DMS114 treated with DMSO at 0.1 percent for 48 hours (cell line): ENCODE data around the gene ZMIZ1.

Experiments
- DNase-seq: peaks from one replicate; lab custom pipeline; 2025; ENCODE audit not compliant: unreplicated experiment; lab: John Stamatoyannopoulos, UW

ZMIZ1 gene

DNA sequence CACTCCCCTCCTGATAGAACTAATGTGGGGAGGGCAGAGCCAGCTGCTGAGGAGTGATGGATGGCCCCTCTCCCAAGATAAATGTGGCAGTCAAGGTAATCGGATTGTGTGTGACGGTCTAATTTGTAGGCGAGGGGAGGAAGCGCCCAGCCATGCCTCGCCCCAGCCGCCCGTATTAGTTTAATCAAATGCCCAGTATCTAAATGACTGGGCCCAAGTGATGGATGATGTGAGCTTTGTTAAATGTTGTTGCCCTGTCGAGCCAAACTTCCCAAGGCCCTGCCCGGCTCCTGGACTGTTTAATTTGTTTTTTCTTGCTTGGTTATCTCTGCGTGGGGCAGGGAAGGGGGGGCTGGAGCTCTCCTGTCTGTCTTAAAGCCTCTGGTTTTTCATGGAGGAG is 190.1 kb downstream of the ZMIZ1 start:
- DNase-seq: no peak

DNA sequence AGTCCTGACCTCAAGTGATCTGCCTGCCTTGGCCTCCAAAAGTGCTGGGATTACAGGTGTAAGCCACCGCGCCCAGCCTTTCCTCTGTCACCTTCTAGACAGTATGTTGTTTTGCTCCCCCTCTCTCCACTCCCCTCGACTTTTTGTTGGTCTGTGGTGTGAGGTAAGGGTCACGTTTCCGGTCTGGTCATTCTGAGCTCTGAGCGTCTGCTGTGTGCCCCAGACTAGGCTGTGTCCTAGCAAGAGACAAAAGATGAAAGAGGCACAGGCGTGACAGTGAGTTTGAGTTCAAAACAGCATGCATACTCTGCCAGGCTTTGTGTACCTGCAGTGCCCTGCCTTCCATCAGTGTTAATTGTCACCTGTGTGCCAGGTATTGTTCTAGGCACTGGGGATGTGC is 191.1 kb downstream of the ZMIZ1 start:
- no peak for DNase-seq

- DNase-seq: no peak
Observed at GRCh38 chr10:79260811-79261740, 192.3 kb downstream of the ZMIZ1 start.

DNA sequence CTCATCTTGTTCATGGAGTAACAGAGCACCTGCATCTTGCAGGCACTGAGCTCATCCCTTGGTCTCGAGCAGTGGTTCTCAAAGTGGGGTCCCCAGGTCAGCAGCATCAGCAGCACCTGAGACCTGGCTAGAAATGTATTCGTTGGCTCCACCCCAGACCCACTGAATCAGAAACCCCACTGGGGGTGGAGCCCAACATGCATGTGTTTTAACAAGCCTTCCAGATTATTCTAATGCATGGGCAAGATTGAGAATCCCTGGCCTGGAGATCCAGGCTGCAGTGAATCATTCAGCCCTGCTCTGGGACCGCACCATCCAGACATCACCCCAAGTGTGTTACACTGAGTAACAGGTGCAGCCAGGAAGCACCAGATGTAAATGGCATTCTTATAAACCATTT is 193.4 kb downstream of the ZMIZ1 start:
- DNase-seq: no peak

DNA sequence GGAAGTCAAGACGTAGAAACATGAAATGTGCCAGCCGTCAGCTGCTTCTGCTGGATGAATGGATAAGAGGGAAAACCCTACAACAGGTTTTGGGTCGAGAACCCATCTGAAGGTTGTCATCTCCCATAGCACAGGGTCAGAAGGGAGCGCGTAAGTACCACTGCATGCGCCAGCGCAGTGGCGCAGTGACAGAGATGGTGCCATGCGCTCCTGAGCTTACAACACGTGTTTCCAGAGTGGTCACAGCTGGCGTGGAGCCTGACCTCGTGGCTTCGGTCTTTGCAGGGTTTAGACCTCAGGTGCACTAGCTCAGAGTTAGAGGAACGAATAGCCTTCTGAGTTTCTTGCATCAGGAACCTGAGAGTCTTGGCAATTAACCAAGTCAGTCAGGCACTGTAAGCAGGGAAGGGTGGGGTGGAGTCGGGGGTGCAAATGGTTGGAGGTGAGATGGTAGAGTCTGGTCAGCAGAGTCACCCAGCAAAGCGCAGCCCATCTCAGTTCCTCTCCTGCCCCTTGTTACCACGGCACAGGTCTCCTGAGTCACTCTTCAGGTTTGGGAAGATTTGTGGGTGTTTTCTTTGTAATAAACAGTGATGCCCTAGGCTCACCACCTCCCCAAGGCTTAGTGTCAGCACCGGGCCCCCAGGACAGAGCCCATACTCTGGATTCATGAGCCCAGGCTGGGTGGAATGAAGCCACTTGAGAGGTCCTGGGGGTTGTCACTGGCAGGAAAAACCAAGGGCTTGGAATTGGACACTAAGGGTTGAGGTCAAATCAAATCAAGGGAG is 194.4 kb downstream of the ZMIZ1 start:
- DNase-seq: no peak

GRCh38 chr10:79263939-79264338 is 195.2 kb downstream of the ZMIZ1 start:
- no peak for DNase-seq

DNA sequence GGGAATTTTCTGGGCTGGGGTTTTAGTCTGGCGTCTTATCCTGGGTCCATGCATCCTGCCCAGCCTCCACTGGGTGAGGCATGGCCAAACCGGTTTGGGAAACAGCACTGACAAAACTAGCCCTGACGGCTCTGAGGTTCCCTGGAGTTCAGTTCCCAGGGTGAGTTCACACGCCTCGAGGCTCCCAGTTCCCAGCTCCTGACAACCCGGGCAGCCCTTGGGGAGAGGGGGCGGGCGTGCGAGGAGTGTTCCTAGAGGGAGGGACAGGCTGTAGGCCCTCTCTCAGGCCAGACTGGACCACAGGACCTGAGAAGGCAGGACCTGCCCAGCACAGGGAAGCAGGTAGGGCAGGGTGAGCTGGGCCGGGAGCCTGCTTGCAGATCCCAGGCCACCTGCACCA is 196.2 kb downstream of the ZMIZ1 start:
- no peak for DNase-seq

DNA sequence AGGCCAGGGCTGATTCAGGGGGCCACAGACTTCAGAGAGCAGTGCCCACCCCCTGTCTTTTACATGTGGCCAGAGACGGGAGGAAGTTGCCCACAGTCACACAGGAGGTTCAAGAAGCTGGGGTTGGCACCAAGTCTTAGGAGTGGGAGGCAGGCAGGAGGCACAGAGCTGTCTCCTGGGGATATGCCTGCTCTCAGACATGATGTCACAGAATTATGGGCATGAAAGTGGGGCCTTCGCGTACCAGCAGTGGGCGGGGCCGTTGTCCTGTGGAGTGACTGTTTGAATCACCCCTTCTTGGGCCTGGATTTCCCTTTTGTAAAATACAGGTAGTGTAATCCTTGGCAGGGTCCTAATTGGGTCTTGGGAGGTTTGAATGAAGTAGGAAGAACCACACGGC is 197.3 kb downstream of the ZMIZ1 start:
- DNase-seq: no peak

GRCh38 chr10:79266543-79267312 is 198.0 kb downstream of the ZMIZ1 start:
- no peak for DNase-seq

- DNase-seq: no peak
Observed at GRCh38 chr10:79267499-79267898, 198.7 kb downstream of the ZMIZ1 start.

- DNase-seq: no peak
Observed at GRCh38 chr10:79268161-79268601, 199.4 kb downstream of the ZMIZ1 start.

- no peak for DNase-seq
Observed at GRCh38 chr10:79268742-79269141, 200.0 kb downstream of the ZMIZ1 start.

DNA sequence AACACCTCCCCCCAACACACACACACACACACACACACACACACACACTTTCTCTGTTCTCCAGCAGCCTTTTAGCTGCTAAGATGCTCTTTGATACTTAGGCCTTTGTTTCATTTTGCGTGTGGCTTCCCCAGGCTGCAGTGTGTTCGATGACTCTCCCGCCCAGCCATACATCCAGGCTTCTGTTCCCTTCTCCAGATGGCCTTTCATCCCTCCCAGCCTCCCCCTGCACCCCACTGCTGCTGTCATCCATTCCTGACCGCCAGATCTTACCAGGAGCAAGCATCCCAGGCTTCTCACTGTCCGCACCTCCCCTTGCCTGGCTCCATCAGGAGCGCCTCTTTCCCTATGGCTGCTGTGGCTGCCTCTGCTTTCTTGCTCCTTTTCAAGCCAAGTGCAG is 200.7 kb downstream of the ZMIZ1 start:
- DNase-seq: no peak

DNA sequence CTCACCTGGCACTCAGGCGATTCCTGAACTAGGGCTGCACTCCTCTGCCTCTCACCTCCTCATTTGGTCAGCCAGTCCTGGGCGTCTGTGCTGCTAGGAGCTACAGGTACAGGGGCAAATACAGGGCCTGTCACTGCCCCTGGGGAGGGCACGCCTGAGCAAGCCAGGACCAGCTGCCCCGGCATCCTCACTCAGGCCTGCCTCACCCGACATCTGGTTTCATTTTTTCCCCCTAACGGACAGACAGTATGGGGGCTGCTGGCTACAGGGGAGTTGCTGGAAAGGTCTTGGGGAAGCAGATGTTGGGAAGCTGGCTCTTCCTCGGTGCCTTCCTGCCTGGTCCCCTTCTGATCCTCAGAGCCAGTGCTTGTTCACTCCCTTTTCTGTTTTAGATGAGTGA is 201.2 kb downstream of the ZMIZ1 start:
- DNase-seq: no peak

GRCh38 chr10:79270466-79271246 is 201.9 kb downstream of the ZMIZ1 start:
- DNase-seq: no peak

GRCh38 chr10:79272353-79272752 is 203.6 kb downstream of the ZMIZ1 start:
- no peak for DNase-seq

DNA sequence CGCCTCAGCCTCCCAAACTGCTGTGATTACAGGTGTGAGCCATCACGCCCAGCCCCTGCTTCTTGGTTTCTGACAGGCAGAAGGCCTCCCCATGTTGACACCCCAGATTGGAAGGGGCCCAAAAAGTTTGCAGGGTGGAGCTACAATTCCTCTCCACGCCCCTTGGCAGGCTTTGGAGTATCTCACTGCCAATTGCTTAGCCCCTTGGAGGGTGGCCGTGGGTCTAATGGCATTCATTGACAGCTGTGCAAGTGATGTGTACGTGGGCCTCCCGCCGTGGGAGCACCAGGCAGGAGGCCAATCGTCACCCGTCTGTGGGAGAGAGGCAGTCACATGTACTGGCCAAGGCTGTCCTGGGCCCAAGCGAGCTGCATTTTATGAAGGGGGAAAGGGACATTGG is 204.8 kb downstream of the ZMIZ1 start:
- DNase-seq: no peak

DNA sequence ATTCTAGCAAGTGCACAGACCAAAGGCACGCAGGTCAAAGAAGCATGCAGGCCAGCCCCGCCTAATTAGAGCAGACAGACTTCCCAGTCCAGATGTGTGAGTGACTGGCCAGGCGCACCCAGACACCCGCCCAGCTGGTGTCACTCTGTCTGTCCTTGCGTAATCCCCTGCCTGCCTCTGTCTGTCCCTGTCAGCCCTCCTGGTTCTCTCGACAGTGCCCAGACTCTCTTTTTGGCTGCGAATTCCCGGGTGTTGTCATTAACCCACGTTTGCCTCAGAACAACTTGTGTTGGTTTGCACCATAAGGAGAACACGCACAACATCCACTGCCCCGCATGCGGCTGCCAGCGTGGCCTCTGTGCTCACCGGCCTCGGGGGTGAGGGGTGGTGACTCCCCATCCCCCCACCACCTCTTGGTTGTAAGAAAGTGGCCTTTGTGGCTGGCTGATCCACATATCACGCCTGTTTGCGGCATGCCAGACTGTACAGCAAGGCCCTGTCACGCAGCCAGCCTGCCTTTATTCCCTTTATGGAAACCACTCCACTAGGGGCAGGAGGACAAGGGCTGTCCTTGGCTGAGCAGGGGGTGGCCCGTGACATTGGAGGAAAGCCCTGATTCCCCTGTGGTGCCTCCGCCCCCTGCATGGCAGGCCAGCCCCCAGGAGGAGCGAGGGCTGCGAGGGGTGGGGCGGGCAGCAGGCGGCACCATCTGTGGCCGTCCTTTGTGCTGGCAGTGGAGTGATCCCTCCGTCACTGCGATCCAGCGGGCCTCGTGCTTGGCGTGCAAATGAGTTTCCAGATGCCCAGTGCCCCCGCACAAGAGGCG is 205.7 kb downstream of the ZMIZ1 start:
- DNase-seq: no peak

DNA sequence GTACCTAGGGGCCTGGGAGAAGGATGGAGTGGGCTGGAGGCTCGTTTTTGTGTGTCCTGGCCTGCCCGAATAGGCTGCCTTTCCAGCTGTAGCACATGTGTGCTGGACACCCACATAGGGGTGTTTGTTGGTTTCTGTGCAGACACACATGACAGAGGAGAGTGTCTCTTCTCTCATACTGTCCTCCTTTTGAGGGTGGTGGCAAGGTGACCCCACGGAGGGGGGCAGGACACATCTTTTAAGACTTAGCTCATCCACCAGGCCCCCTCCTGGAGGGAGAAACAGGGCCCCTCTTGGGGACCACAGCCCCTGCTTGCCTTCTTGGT is 206.3 kb downstream of the ZMIZ1 start:
- no peak for DNase-seq

DNA sequence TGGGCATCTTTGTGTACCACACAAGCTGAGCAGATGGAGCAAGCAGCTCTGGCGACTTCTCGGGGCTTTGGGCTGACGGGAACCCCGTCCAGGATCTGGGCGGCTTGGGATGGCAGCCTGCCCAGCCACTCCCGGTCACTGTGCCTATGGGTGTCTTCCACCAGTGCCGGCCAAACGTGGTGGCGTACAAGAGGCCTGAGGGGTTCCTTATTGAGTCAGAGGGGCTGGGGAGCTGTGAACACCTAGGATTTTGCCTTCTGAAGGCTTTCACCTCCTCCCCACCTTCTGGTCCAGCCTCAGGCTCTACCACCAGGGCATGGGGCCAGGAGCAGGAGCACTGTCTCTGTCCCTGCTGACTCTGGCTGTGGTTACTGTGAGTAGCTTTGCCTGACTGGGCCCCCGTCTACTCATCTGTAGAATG is 206.7 kb downstream of the ZMIZ1 start:
- DNase-seq: no peak
